Measurements from ENCODE around the gene ANKH. TPM values are rescaled to one million over a fixed set of nuclear protein-coding genes. Genes with fewer than 3 reads are reported as not detected.

Gene ANKH
- total and polyA plus RNA-seq, 2 of the 13 experiments (the other 11 are each of a cell fraction or from before 2014, with no cell fraction given) = 25.0 to 36.0 TPM

GRCh38 chr5:14664270-14665100 lies 207.1 kb downstream of the ANKH start, which contains the start of gene OTULIN (continued):
- peak; percentile 74 for TF ChIP-seq ZNF781 (CRISPR knock-in tag; IDR thresholded peaks at IDR 0.05; ENCODE audit: borderline replicate concordance, not compliant biosample characterization)
- TF ChIP-seq ZFX (CRISPR knock-in tag; IDR thresholded peaks at IDR 0.05; ENCODE audit: low read depth) = peak; percentile 93
- no peak for TF ChIP-seq NFE2L2 (IDR thresholded peaks at IDR 0.05; ENCODE audit: low read length)
- no peak for TF ChIP-seq PBX3 (CRISPR knock-in tag; IDR thresholded peaks at IDR 0.05; ENCODE audit: borderline replicate concordance)
- TF ChIP-seq NKX3-1 (CRISPR knock-in tag; IDR thresholded peaks at IDR 0.05) = 0 out of 2 replicates have a peak, but pooled peaks have one; percentile 19
- TF ChIP-seq ZNF775 (CRISPR knock-in tag; IDR thresholded peaks at IDR 0.05; ENCODE audit: borderline replicate concordance) = no peak; the same call in 1 of the 2 replicates
- TF ChIP-seq ZNF282 (IDR thresholded peaks at IDR 0.05; ENCODE audit: partially characterized antibody) = no peak
- no peak for TF ChIP-seq CHCHD3 (CRISPR knock-in tag; IDR thresholded peaks at IDR 0.05)
- TF ChIP-seq ZBTB49 (CRISPR knock-in tag; IDR thresholded peaks at IDR 0.05; ENCODE audit: borderline replicate concordance) = no peak
- no peak for TF ChIP-seq ZFAT (CRISPR knock-in tag; conservative IDR thresholded peaks at IDR 0.05)
- no peak for TF ChIP-seq HNRNPK (IDR thresholded peaks at IDR 0.05; ENCODE audit: low read depth, low read length, poor library complexity, severe bottlenecking)
- no peak for TF ChIP-seq MBD4 (IDR thresholded peaks at IDR 0.05; ENCODE audit: borderline replicate concordance, low read length)
- no peak for TF ChIP-seq THYN1 (CRISPR knock-in tag; IDR thresholded peaks at IDR 0.05; ENCODE audit: borderline replicate concordance, low read depth)
- TF ChIP-seq MXI1 (IDR thresholded peaks at IDR 0.05; ENCODE audit: borderline replicate concordance, low read depth, low read length) = peak; percentile 59
- peak; percentile 63 for TF ChIP-seq YEATS4 (CRISPR knock-in tag; IDR thresholded peaks at IDR 0.05; ENCODE audit: borderline replicate concordance)
- peak; percentile 92 for TF ChIP-seq SALL1 (CRISPR knock-in tag; IDR thresholded peaks at IDR 0.05)
- TF ChIP-seq KLF9 (CRISPR knock-in tag; IDR thresholded peaks at IDR 0.05; ENCODE audit: low read depth) = 0 out of 2 replicates have a peak, but pooled peaks have one; percentile 32
- TF ChIP-seq FIP1L1 (IDR thresholded peaks at IDR 0.05; ENCODE audit: borderline replicate concordance, insufficient read depth, low read depth, low read length) = no peak
- TF ChIP-seq PPARG (CRISPR knock-in tag; conservative IDR thresholded peaks at IDR 0.05) = no peak
- TF ChIP-seq CREM (IDR thresholded peaks at IDR 0.05) = no peak
- no peak for TF ChIP-seq CREM (CRISPR knock-in tag; IDR thresholded peaks at IDR 0.05)
- TF ChIP-seq RFX1 (IDR thresholded peaks at IDR 0.05) = no peak
- TF ChIP-seq ZNF740 (CRISPR knock-in tag; IDR thresholded peaks at IDR 0.05) = no peak
- no peak for TF ChIP-seq ZSCAN20 (CRISPR knock-in tag; IDR thresholded peaks at IDR 0.05; ENCODE audit: borderline replicate concordance)
- TF ChIP-seq DR1 (CRISPR knock-in tag; IDR thresholded peaks at IDR 0.05) = no peak; the same call in 1 of the 2 replicates
- TF ChIP-seq MIER3 (CRISPR knock-in tag; IDR thresholded peaks at IDR 0.05; ENCODE audit: borderline replicate concordance) = peak; percentile 54
- TF ChIP-seq TCF7 (IDR thresholded peaks at IDR 0.05; ENCODE audit: low read depth) = no peak
- no peak for TF ChIP-seq NR2F6 (IDR thresholded peaks at IDR 0.05)
- peak; percentile 87 for TF ChIP-seq NR2F6 (CRISPR knock-in tag; IDR thresholded peaks at IDR 0.05)
